Endothelial cell of umbilical vein (primary cell): Measurements from ENCODE around the gene GRIK3. TPM values are rescaled to one million over a fixed set of nuclear protein-coding genes. Genes with fewer than 3 reads are reported as not detected.

Source experiments
- BruUV-seq: library from RNA; stranded (reverse); fragments of 400-500 nt; replicated peaks from 2 replicates; lab custom pipeline; 2021; lab: Mats Ljungman, UMichigan
- CTCF ChIA-PET: fragments of 300-600, 350-600 bp; sonication (Branson Sonifier 250); formaldehyde crosslinking; loops from one replicate; lab custom pipeline; 2021; ENCODE audit warnings: antibody characterized with exemption, inconsistent platforms; lab: Charles Lee
- POLR2A ChIA-PET: fragments of 300-600, 350-600 bp; sonication (Branson Sonifier 250); formaldehyde crosslinking; loops from one replicate; lab custom pipeline; 2021; ENCODE audit warnings: antibody characterized with exemption, inconsistent platforms; lab: Charles Lee
- DNase-seq: peaks from one replicate; pipeline ENCODE4 v3.0.0-alpha.2; 2011; ENCODE audit warnings: low read depth, low spot score
- FAIRE-seq: peaks from 2 replicates; lab custom pipeline; 2011; peaks lifted over from hg19 to GRCh38; lab: Jason Lieb, UNC
- H2AFZ ChIP-seq: 2 replicates; pipeline ENCODE4 v1.6.0; 2012; ENCODE audit warnings: low read depth, low read length, control low read depth, inconsistent platforms
- H3K27ac ChIP-seq: 2 replicates; pipeline ENCODE4 v1.5.1; 2011; ENCODE audit warnings: low read depth, mild to moderate bottlenecking, control low read depth, low read length, moderate library complexity; ENCODE audit not compliant: insufficient read depth
- H3K27me3 ChIP-seq, 2 experiments: 2 replicates each; pipeline versions ENCODE4 v1.6.0 to v1.6.1; 2011; ENCODE audit warnings: low read length in 2 of 2, mixed read lengths in 1 of 2; ENCODE audit not compliant: control insufficient read depth in 2 of 2, insufficient read depth in 2 of 2
- H3K36me3 ChIP-seq, 2 experiments: 2 replicates in 1 of 2; 3 replicates in 1 of 2; pipeline ENCODE4 v1.5.1; 2011; ENCODE audit warnings: low read length in 2 of 2, mild to moderate bottlenecking in 1 of 2, moderate library complexity in 1 of 2; ENCODE audit not compliant: control insufficient read depth in 2 of 2, insufficient read depth in 2 of 2; ENCODE audit errors: extremely low read depth in 1 of 2
- H3K4me1 ChIP-seq: 3 replicates; pipeline ENCODE4 v1.5.1; 2011; ENCODE audit warnings: mild to moderate bottlenecking, low read length; ENCODE audit not compliant: control insufficient read depth, insufficient read depth; ENCODE audit errors: extremely low read depth
- H3K4me2 ChIP-seq: 2 replicates; pipeline ENCODE4 v1.6.1; 2011; ENCODE audit warnings: low read length, control low read depth, mixed read lengths; ENCODE audit not compliant: insufficient read depth
- H3K4me3 ChIP-seq, 3 experiments: fragments of 200-600 bp in 1 of 3; sonication (generic), shearing (Covaris generic) in 1 of 3; replicated peaks in 1 of 3; 2 replicates each; pipeline ENCODE4 v1.5.1; 2011 to 2016; ENCODE audit warnings: control low read depth in 3 of 3, low read length in 3 of 3, mild to moderate bottlenecking in 2 of 3, inconsistent platforms in 1 of 3, low read depth in 1 of 3, moderate library complexity in 1 of 3; ENCODE audit not compliant: insufficient read depth in 1 of 3
- H3K79me2 ChIP-seq: 2 replicates; pipeline ENCODE4 v1.6.0; 2012; ENCODE audit warnings: low read length, inconsistent platforms; ENCODE audit not compliant: control insufficient read depth, insufficient read depth
- H3K9ac ChIP-seq: replicated peaks from 2 replicates; pipeline ENCODE3; 2011; ENCODE audit warnings: low read length, control low read depth; ENCODE audit not compliant: insufficient read depth; ENCODE audit errors: extremely low read depth
- H3K9me1 ChIP-seq: replicated peaks from 3 replicates; pipeline ENCODE4 v1.6.0; 2011; ENCODE audit warnings: mild to moderate bottlenecking, low read length; ENCODE audit not compliant: control insufficient read depth, insufficient read depth; ENCODE audit errors: extremely low read depth
- H3K9me3 ChIP-seq: replicated peaks from 2 replicates; pipeline ENCODE4 v1.5.1; 2012; ENCODE audit warnings: low read length, inconsistent platforms; ENCODE audit not compliant: control insufficient read depth, insufficient read depth
- H4K20me1 ChIP-seq: replicated peaks from 2 replicates; pipeline ENCODE3; 2011; ENCODE audit warnings: mild to moderate bottlenecking, low read length; ENCODE audit not compliant: control insufficient read depth, insufficient read depth; ENCODE audit errors: extremely low read depth
- CTCF ChIP-seq, 2 donors: IDR thresholded peaks; 1 replicate in 1 of 2; 2 replicates in 1 of 2; pipeline ENCODE4 v1.5.1; 2011; ENCODE audit warnings: low read length in 2 of 2, mild to moderate bottlenecking in 2 of 2, moderate library complexity in 2 of 2, control low read depth in 1 of 2, inconsistent platforms in 1 of 2, low read depth in 1 of 2; ENCODE audit not compliant: insufficient read depth in 1 of 2; ENCODE audit errors: extremely low read depth in 1 of 2
- EZH2 ChIP-seq: IDR thresholded peaks from 2 replicates; pipeline ENCODE4 v1.6.1; 2012; ENCODE audit warnings: borderline replicate concordance, low read depth, mild to moderate bottlenecking, moderate library complexity, low read length, inconsistent platforms; ENCODE audit not compliant: severe bottlenecking
- FOS ChIP-seq: IDR thresholded peaks from 2 replicates; pipeline ENCODE4 v1.6.1; 2011; ENCODE audit warnings: mild to moderate bottlenecking, low read length, moderate library complexity, borderline replicate concordance; ENCODE audit not compliant: insufficient read depth
- GATA2 ChIP-seq: IDR thresholded peaks from 2 replicates; pipeline ENCODE4 v1.7.0; 2011; ENCODE audit warnings: low read depth, mild to moderate bottlenecking, moderate library complexity, mixed read lengths, low read length; ENCODE audit not compliant: insufficient read length, insufficient read depth
- JUN ChIP-seq: IDR thresholded peaks from 2 replicates; pipeline ENCODE4 v1.6.1; 2011; ENCODE audit warnings: borderline replicate concordance, low read depth; ENCODE audit not compliant: insufficient read length, insufficient read depth
- MAX ChIP-seq: IDR thresholded peaks from 2 replicates; pipeline ENCODE4 v1.6.1; 2011; ENCODE audit not compliant: insufficient read depth, insufficient read length
- MYC ChIP-seq: IDR thresholded peaks from one replicate; pipeline ENCODE4 v1.6.1; 2011; ENCODE audit warnings: mild to moderate bottlenecking, low read depth, low read length
- POLR2A ChIP-seq: IDR thresholded peaks from 2 replicates; pipeline ENCODE4 v1.6.1; 2012; ENCODE audit warnings: low read depth, mild to moderate bottlenecking, control low read depth, low read length
- POLR2AphosphoS5 ChIP-seq: IDR thresholded peaks from 2 replicates; pipeline ENCODE4 v1.6.1; 2012; ENCODE audit warnings: low read depth, mild to moderate bottlenecking, control low read depth, low read length, moderate library complexity; ENCODE audit not compliant: insufficient read depth
- dilution Hi-C: fragments of 300-500 bp; cut with MboI; formaldehyde crosslinking; loops from one replicate; pipeline ENCODE4 v1.15.0; 2019; ENCODE audit warnings: low sequenced_read_pairs; ENCODE audit not compliant: extremely low pct_ligation_motif_present
- intact Hi-C: fragments of 100-400 bp; cut with micrococcal nuclease; formaldehyde crosslinking; loops from one replicate; pipeline ENCODE4 v1.10.0; 2022
- polyA plus RNA-seq, 4 experiments: library from polyadenylated mRNA; depleted of rRNA in 3 of 4; stranded (reverse) in 3 of 4; unstranded in 1 of 4; fragments of >200 nt; gene quantifications; 2 replicates each; pipeline versions ENCODE4 v1.2.1 to v1.2.3, GENCODE V29; 2011 to 2012; ENCODE audit warnings: missing spikeins in 1 of 4
- total RNA-seq: library from RNA; stranded (reverse); gene quantifications from 2 replicates; pipeline ENCODE4 v1.2.3, GENCODE V29; 2021

The GRIK3 gene
- total and polyA plus RNA-seq, 2 donors (not counting 3 experiments of a cell fraction or from before 2014, with no cell fraction given), result not detected

- H3K4me1 ChIP-seq, result no peaks in the 10 kb centered on the region
- no peak for TF ChIP-seq CTCF (IDR thresholded peaks at IDR 0.05; ENCODE audit: extremely low read depth in 1 of 2, insufficient read depth in 1 of 2, low read depth in 1 of 2, low read length in 2 of 2)
- TF ChIP-seq EZH2, result no peak
- no peak for TF ChIP-seq MYC
- intact Hi-C loops (no loop called here), dilution Hi-C loops (no loop called here)
- DNase-seq, result no peak
- no peaks in the 10 kb centered on the region for H3K9me1 ChIP-seq
- POLR2A ChIA-PET, result no interaction called here
- H3K9me3 ChIP-seq, result no peaks in the 10 kb centered on the region
- H3K9ac ChIP-seq, result no peak overlapping the region
- no peak overlapping the region for H2AFZ ChIP-seq
- BruUV-seq, result no TSS peak
- no peaks in the 10 kb centered on the region for H3K79me2 ChIP-seq
- no peak overlapping the region for H3K4me3 ChIP-seq
- no peaks in the 10 kb centered on the region for H3K27me3 ChIP-seq
- CTCF ChIA-PET, result no interaction called here
- no peak overlapping the region for H3K4me2 ChIP-seq
- no peaks in the 10 kb centered on the region for H3K36me3 ChIP-seq
- no peaks in the 10 kb centered on the region for H4K20me1 ChIP-seq
- no peak for FAIRE-seq
- H3K27ac ChIP-seq, result no peak overlapping the region
Observed at GRCh38 chr1:36988321-36988720, 46.0 kb downstream of the GRIK3 start.

- no peaks in the 10 kb centered on the region for H3K36me3 ChIP-seq
- no peaks in the 10 kb centered on the region for H3K9me1 ChIP-seq
- BruUV-seq, result no TSS peak
- H3K4me2 ChIP-seq, result no peak overlapping the region
- no peaks in the 10 kb centered on the region for H3K27me3 ChIP-seq
- no peak overlapping the region for H3K27ac ChIP-seq
- ChIA-PET POLR2A (no interaction called here), CTCF (interaction anchor here (1.0 kb wide), 1 partner anchor 9 kb away, joined by 3 read pairs; no protein-coding TSS in a partner anchor)
- no peak overlapping the region for H3K9ac ChIP-seq
- no peaks in the 10 kb centered on the region for H3K79me2 ChIP-seq
- FAIRE-seq (no peak), DNase-seq (no peak)
- H4K20me1 ChIP-seq, result no peaks in the 10 kb centered on the region
- H2AFZ ChIP-seq, result no peak overlapping the region
- H3K9me3 ChIP-seq, result no peaks in the 10 kb centered on the region
- intact Hi-C loops, result no loop called here
- no peak overlapping the region for H3K4me3 ChIP-seq
- no peaks in the 10 kb centered on the region for H3K4me1 ChIP-seq
- TF ChIP-seq JUN (no peak), MYC (no peak), EZH2 (no peak), POLR2A (no peak), CTCF (IDR thresholded peaks at IDR 0.05; ENCODE audit: extremely low read depth in 1 of 2, insufficient read depth in 1 of 2, low read depth in 1 of 2, low read length in 2 of 2) (no peak), POLR2AphosphoS5 (no peak), FOS (no peak), MAX (no peak), GATA2 (no peak)
- dilution Hi-C loops, result no loop called here
Observed at GRCh38 chr1:36987276-36987675, 47.0 kb downstream of the GRIK3 start.
